Fibroblast of skin of left biceps (primary cell): ENCODE measurements around the gene KRTAP5-5.
"Not testable (repeated sequence)": the region's sequence is repeated elsewhere in the genome, so short reads cannot be mapped to it uniquely, and the experiment has no call there.

Experiments used
- DNase-seq, 2 experiments: peaks; one replicate each; pipeline ENCODE4 v3.0.0-alpha.2; 2013; ENCODE audit warnings: low read depth in 2 of 2

KRTAP5-5 gene

DNA sequence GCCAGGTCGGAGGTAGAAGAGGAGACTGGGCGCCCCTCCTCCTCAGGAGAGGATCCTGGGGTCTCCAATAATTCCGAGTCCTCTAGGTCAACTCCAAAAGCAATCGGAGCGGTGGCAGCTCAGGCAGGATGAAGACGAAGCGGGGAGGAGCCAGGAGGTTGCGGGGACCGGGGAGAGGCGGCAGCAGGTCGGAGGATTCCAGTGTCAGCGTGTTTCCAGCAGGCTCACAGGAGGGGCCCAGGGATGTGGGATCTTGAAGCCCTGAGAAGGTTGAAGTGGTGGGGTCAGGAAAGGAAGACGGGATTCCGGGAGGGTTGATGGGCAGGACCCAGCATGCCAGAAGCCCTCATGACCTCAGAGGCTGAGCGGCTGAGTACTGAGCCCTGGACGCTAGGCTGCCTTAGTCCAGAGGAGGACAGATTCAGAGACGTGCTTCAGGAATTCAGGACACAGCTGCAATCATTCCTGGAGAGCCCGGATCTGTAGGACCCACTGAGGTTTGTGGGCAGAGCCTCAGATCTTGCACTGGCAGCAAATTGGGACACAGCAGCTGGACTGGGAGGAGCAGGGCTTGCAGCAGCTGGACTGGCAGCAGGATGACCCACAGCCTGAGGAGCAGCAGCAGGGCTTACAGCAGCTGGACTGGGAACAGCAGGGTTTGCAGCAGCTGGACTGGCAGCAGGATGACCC is 22.3 kb upstream of the KRTAP5-5 start:
- not testable (repeated sequence) for DNase-seq

DNA sequence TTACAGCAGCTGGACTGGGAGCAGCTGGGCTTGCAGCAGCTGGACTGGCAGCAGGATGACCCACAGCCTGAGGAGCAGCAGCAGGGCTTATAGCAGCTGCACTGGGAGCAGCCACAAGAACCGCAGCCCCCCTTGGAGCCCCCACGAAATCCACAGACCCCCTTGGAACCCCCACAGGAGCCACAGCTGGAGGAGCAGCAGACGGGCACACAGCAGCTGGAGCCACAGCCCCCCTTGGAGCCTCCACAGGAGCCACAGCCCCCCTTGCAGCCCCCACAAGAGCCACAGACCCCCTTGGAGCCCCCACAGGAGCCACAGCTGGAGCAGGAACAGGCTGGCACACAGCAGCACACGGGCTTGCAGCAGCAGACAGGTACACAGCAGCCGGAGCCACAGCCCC is 21.7 kb upstream of the KRTAP5-5 start:
- not testable (repeated sequence) for DNase-seq

DNA sequence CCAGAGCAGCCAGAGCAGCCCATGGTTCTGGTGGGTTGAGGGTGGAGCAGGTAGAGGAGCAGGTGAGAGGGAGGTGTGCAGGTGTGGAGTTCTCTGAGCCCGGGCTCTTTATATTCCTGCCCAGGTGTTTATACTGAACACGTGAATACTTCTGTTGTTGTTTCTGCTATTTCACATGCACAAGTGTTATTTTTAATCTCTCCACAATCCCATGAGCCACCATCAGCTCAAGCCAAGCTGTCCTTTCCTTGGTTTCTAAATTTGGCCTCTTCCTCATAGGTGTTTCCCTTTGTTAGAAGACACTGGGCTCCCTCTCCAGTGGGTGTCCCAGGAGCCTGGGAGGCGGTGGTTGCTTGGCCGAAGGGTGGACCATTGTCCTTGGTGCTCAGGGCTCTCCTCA is 21.2 kb upstream of the KRTAP5-5 start, which contains the start of gene KRTAP5-3:
TSS of gene KRTAP5-3 (minus strand) at position 101 of the 400 bp plus-strand sequence. CDS start at position 23, 78 bp downstream.
- no peak for DNase-seq

DNA sequence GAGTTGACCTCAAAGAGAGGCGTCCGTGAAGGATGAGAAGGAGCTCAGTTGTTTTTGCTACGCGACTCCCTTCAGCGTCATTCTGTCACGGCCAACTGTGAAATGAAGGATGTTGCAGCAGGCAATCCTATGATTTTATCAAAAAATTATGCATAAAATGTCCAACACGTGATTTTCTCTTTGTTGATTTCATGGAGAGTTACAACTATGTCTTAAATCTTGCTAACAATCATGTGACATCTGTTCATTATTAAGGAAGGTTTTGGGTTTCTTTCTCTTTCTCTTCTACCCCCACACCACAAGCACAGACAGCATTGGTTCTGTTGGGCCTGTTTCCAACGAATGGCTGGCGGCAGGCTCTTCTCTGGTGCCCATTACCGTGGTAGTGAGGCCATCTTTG is 11.3 kb upstream of the KRTAP5-5 start:
- peak; percentile 3 to 14 for DNase-seq

DNA sequence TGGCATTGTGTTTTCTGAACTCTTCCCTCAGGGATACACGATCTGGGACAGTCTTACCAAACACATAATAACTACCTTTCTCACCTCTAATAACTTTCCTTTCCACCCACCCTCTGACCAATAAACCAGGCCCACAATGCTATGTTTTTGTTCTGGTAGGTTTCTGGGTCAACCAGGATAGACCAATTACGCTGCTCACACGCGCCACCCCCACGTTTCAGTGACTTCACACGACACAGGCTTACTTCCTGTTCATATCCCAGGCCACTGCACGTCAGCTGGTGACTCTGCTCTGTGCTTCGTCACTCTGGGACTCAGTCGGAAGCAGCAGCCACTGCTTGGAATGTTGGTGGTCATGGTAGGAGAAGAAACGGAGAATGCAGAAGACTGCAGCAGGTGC is 10.1 kb upstream of the KRTAP5-5 start:
- DNase-seq: no peak

DNA sequence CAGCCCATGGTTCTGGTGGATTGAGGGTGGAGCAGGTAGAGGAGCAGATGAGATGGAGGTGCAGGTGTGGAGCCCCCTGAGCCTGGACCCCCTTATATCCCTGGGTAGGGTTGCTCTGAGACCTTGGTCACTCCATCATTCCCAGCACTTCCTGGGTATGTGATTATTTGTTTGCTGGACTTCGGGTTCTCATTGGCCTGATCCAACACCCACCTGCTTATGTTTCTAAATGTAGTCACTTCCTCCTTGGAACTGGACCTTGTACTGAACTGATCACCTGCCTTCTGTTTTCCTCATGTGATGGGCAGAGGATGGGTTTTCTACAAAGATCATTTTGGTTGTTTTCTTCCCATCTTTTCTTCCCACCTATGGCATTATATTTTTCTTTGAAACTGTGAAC is 7.5 kb upstream of the KRTAP5-5 start, which contains the start of gene KRTAP5-4:
TSS of gene KRTAP5-4 (minus strand) at position 53 of the 400 bp plus-strand sequence. CDS start at position 8, 45 bp downstream.
- DNase-seq: no peak

DNA sequence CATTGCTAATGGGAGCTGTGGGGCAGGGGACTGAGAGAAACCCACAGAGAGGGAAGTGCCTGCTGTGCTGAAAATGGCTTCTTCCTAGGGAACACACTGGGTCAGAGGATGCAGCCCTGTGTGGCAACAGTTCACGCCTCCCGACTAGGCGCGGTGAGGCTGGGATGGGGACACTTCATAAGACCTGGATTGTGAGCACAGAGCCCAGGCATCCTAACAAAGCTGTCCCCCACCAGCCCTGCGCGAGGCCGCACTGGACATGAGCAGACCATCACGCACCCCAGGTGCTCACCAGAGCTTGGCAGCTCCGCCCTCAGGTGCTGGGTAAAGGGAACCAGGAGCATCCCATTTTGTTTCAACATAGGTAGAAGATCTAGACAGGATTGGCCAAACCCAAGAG is 5.9 kb upstream of the KRTAP5-5 start:
- no peak for DNase-seq

DNA sequence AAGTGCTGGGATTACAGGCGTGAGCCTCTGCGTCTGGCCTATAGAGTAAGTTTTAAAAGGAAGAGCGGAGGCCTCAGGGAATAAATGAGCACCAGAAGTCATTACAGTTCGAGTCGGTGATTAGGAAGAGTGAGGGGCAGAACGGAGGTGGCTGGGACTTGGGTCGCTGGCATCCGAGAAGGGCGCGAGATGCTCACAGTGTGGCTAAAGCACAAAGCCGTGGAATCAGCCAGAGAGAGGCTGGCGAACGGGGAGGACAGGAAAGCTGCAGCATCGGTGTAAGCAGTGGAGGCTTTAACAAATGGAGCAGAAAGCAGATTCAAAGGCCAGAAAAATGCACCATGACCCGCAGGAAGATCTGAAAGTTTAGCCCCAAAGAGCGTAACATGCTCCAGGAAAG is 5.0 kb upstream of the KRTAP5-5 start:
- DNase-seq: no peak

DNA sequence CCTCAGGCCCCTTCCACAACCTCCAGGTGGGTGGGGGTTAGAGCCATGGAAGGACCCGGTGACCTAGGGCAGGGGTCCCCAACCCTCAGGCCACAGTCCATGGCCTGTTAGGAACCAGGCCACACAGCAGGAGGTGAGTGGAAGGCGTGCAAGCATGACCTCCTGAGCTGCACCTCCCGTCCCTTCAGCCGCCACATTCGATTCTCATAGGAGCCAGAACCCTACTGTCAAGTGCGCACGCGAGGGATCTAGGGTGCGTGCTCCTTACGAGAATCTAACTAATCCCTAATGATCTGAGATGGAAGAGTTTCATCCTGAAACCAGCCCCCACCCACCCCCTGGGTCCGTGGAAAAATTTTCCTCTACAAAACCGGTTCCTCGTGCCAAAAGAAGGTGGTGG is 4.0 kb upstream of the KRTAP5-5 start:
- DNase-seq: no peak

DNA sequence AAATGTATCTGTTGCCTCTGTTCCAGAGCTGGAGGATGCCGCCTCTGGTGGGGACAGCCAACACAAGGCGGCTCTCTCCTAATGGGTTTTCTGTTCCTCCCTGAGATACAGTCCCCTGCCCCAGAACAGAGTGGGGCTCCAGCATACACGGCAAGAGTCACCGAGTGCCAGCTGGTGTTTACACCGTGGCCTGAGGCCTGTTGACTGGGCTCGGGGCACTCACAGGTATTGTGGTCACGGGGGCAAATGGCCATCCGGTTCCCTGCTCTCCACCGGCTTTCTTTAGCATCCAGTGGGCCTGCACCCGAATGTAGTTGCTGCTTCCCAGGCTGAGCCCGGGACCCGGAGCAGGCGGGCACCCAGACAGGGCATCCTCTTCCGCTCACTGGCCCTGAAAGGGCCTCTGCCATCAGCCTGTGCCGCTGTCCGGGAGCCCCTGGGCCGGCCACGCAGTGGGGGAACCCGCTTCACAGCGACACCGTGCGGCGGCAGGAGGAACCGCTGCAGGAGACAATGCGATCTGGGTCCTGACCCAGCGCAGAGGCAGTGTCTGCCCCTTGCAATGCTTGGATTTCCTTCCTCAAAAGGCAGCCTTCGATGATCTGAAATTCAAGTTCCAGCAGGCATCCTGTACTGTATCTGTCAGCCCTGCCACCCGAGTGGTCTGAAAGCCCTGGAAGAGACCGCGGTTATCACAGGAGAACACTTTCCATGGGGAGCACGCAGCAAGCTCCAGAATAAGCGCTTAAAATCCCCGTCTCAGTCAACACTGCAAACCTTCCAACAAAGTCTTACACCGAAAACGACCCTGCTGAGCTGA is 859 bp upstream of the KRTAP5-5 start:
- DNase-seq: no peak

DNA sequence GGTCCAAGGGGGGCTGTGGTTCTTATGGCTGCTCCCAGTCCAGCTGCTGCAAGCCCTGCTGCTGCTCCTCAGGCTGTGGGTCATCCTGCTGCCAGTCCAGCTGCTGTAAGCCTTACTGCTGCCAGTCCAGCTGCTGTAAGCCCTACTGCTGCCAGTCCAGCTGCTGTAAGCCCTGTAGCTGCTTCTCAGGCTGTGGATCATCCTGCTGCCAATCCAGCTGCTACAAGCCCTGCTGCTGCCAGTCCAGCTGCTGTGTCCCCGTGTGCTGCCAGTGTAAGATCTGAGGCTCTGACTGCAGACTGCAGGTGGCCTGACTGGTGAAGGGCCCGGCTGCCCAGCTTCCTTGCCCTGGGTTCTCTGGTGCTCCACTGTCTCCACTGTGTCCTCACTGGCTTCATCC is 696 bp downstream of the KRTAP5-5 start:
- no peak for DNase-seq

DNA sequence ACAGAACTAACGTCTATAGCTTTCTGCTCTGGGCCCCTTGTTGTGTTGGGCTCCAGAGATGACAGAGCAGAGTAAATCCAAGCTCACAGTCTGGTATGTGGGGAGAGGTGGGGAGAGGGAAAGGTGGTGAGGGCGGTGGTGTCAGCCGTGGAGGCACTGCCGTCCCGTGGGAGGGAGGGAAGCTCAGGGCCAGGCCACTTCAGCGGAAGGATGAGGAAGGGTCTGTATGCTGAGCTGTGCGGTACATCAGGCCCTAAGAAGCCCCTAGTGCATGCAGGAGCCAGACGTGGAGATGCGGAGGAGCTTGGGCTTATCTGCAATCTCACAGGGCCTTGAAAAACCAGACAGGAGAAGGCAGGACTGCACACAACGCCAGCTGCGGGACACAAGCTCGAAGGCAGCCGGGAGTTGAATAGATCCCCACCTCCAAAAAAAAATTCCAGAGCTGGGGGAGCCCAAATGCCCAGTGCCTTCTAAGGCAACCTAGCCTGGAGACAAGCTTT is 1.5 kb downstream of the KRTAP5-5 start:
- no peak for DNase-seq

DNA sequence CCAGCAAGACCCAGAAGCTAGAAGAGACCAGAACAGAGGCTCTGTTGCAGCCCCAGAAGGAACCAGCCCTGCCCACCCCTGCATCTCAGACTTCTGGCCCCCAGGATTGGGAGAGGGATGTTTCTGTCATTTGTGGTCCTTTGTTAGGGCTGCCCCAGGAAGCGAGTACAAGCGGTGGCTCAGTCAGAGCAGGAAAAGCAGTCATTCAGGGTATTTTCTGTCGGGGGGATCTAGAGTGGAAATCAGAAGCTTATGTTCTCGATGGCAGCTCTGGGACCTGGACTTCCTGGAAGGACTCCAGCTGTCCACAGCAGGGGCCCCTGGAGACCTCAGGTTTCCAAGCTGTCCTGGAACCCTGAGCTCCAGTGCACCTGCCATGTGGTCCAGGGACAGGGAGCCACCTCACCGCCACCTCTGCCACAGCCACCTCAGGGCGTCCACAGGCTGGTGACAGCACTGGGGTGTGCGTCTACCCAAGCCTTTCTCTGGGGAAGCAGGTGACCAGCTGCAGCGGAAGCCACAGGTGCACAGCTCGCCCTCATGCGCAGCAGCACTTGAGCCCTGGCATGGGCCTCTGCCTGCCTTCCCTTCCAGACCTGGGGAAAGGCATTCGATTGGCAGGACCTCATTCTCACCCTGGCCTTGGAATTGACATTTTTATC is 2.6 kb downstream of the KRTAP5-5 start:
- no peak for DNase-seq

DNA sequence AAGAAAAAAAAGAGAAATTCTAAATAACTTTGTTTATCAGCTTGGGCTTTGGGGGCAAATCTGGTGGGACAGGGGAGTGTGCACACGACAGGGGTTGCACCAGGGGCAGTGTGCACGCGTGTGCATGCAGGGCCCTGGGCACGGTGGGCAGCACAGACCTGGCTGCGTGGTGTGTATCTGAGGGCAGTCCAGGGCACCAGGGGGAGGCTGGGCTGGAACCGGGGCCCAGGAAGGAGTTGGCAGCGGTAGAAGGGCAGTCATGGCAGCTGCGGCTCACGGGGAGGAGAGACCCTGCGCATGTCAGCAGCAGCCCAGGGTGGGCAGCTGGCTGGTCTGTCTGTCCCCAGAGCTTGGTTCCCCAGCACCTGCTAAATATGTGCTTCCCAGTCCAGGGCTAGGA is 4.3 kb downstream of the KRTAP5-5 start:
- DNase-seq: no peak

DNA sequence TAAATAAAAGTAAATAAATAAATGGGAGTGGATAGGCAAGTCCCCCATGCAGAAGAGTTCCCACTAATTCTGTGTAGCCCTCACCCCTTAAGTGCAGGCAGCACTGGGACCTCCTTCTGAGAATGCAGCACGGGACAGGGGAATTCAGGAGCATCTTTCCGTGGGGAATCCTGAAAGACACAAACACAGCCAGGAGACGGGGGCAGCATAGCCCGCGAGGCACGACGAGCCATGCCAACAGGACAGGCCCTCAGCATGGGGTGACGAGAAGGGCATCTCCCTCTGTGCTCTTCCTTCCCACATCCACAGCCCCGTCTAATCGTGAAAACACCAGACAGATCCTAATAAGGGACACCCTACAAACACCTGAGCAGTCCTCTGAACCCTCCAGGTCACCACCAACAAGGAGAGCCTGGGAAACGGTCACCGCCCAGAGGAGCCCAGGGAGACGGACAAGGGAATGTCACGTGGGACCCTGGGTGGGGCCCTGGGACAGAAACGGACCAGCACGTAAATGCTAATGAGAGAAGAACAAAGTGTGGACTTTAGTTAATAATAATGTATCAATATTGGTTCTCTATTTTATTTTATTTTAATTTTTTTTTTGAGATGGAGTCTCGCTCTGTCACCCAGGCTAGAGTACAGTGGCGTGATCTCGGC is 6.8 kb downstream of the KRTAP5-5 start:
- DNase-seq: no peak

DNA sequence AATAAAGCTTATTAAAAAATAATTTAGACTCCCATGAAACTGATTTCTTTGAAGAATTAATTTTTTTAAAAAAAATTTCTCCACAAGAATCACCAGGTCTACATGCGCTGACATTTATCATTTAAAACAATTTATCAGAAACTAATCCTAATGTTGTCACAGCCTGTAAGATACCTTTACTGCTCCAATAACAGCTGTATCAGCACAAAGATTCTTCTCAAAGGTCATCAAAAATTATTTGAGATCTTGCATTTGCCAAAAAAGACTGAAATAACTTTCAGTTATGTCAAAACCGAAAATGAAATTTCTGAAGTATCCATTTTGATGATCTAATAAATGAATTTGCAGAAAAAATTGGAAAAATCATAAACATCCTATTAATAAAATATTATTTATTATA is 8.1 kb downstream of the KRTAP5-5 start:
- no peak for DNase-seq

DNA sequence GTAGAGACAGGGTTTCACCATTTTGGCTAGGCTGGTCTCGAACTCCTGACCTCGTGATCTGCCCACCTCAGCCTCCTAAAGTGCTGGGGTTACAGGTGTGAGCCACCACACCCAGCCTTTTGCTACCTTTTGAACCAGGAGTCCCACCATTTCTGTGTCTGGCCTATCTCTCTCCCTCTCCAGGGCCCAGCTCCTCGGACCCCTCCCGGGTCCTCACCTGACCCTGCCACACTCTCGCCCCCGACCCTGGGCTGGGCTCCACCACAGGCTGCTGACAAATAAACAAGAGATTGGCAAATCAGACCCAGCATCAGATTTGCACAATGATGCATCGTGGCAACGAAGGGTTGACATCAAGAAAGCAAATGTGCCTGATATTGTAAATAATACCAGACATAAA is 8.8 kb downstream of the KRTAP5-5 start:
- DNase-seq: no peak

DNA sequence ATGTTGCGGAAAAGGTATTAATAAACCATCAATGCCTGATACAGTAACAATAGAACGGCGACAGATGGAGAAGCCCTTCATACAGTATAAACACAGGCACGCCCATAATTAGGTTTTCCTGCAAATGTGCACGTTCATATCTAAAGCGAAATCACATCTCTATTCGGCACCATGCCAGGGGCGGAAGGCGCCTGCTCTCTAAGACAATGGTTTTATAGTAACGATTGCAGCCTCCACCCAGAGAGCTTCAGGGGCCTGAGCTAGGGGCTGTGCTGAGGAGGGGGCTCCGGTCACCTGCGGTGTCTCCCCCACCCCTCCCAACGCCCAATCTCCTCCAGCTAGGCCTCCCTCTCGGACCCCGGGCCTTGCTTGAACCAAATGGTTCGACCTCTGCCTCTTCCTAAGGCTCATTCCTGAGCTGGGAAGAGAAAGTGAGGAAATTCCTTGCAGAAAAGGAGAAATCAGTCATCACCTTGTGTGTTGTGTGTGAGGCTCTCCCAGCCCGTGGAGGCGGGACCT is 9.6 kb downstream of the KRTAP5-5 start:
- DNase-seq: no peak

DNA sequence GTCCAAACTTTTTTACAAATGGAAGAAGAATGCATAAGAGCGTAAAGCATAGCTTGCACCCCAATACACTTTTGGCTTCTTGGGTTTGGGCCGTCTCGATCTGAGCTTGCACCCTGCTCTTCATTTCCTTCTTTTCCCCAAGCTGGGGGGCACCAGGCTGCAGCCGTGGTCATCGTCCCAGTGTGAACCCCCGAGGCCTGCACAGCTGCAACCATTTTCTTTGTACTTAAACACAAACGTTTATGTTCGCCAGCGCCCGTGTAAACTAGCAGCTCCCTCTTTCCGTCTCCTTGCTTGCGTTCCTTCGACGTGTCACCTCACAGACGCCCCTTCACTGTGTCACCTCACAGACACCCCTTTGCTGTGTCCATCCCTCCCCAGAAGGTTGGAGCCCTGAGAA is 10.1 kb downstream of the KRTAP5-5 start:
- DNase-seq: no peak

DNA sequence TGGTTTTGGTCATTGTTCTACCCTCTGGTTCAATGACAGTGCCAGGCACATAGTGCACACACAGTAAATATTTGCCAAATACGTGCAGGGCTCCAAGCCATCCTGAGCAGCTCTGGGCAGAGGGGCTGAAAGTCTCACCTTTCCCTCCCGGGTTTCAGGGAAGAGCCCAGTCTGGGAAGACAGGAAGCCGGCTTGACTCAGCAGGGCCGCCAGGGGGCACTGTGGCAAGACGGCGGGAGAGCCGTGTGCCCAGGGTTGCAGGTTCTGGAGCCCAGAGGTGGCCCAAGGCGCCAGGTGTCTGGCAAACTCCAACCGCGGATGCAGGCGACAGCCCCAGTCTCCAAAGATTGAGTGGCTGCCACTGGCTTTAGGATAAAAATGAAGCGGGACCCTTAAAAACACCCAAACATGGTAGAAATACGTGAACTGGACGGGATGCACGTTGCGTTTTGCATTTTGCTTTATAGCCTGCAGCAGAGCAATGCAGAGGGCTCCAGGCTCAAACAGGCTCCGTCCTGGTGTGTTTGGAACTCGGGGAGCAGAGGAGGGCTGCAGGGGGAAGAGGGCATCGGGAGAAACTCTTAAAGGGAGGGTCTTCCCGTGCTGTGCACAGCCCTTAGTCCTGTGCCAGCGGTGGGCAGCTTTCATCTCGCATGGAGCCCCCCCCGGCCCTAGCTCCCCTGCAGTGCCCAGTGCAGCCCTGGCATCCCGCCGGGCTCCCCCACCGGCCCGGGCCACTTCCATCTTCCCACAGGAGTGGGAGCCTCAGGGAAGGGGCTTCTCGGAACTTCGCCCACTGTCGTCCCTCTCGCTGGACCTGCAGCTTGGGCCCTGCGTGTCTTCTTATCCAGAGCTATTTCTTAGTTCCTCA is 10.7 kb downstream of the KRTAP5-5 start:
- no peak for DNase-seq

DNA sequence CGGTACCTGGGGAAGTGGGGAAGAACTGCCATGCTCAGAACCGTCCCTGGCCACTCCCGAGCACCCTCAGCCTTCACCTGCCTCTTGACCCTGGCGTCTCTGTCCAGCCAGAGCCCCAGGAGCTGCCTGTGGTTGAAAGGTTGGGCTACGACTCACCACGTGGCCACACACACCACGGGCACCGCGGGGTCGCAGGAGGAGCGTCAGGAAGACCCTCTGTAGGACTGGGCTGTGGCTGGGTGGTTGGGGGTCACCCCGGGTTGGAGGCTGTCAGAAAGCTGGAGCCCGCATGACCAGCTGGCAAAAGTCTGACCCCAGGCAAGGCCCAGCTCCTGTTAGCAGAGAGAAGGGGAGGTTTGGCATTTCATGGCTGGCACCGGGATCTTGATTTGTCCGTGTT is 11.5 kb downstream of the KRTAP5-5 start:
- no peak for DNase-seq
